ENCODE results near the gene ZMYND19.
"Not testable (repeated sequence)": the region's sequence is repeated elsewhere in the genome, so short reads cannot be mapped to it uniquely, and the experiment has no call there.

Gene ZMYND19

DNA sequence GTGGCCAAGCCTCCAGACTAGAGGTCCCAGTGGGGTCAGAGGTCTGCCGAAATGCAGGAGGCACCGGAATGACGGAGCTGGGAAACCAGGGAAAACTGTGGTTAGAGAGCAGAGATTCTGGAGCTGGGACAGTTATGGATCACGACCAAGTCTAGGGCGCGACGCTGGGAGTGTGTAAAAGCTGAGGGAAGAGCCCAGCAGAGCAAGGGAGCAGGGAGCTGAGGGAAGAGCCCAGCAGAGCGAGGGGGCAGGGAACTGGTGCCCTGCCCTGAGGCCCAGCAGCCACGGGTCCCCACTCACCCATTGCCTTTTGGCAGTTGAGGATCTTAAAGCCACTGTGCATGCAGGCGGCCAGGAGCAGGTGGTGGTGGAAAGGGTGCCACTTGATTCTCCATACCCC is 26.2 kb downstream of the ZMYND19 start:
- no peak for FAIRE-seq
- no peak for DNase-seq (ENCODE audit: low spot score)

DNA sequence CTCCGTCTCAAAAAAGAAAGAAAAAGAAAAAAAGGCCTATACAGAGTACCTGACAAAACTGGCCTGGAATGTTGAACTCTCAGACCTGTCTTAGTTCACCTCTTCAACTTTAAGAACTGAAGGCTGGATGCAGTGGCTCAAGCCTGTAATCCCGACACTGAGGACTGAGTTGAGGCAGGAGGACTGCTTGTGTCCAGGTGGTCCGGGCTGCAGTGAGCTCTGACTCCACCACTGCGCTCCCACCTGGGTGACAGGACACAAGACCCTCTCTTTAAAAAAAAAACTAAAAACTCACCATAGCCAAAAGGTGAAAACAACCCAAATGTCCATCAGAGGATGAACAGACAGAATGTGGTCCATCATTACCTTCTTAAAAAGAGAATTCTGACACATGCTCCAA is 32.2 kb downstream of the ZMYND19 start:
- DNase-seq (ENCODE audit: low spot score): no peak
- FAIRE-seq: no peak

DNA sequence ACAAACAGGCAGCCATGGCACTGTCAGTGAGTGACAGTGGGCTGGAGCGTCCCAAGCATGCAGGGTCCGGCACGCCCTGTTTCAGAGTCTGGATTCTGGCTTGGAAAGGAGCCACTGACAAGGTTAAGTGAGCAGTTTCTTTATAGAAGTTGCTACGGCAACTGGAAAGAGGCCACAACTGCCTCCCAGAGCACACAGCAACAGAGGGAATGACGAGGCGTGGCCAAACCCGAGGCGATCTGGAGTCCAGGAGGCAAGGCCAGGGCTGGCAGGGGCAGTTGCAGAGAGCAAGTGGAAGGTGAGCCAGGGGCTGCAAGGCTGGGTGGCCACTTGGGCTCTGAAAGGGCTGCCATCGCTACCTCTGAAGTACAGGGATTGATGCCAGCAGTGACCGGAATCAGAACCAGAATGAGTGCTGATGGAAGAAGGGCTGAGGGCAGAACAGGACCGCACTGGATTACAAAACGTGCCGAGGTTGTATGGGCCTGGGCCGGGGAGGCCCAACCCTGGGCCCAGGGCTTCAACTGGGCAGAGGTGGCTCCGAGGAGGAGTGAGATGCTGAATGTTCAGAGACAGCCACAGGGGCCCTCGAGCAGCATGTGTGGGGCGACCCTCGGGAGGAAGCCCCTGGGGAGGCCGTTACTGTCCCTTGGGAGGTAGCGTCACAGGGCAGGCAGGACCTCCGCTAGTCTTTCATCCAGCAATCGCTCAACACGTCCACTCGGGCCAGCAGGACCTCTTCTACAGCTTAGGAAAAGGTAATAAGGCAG is 34.1 kb downstream of the ZMYND19 start:
- DNase-seq (ENCODE audit: low spot score) (no peak), FAIRE-seq (no peak)

DNA sequence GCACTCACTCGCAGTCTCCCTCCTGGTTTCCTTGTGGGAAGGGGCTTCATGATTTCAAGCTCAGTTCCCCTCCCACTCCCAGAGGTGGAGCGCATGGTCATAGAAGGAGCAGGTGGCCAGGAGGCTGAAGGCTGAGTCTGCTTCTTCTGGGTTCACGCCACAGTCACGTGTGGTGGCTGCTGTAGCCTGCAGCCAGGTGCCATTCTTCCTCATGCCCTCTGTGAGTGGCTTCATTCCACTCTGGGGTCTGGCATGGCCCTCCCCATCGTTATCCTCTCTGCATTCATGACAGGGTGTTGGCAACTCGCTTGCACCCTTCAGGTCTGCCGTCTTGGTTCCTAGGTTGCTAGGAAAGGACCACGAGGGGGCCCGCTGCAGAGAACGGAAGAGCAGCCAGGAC is 35.1 kb downstream of the ZMYND19 start:
- DNase-seq (ENCODE audit: low spot score) (no peak), FAIRE-seq (no peak)

DNA sequence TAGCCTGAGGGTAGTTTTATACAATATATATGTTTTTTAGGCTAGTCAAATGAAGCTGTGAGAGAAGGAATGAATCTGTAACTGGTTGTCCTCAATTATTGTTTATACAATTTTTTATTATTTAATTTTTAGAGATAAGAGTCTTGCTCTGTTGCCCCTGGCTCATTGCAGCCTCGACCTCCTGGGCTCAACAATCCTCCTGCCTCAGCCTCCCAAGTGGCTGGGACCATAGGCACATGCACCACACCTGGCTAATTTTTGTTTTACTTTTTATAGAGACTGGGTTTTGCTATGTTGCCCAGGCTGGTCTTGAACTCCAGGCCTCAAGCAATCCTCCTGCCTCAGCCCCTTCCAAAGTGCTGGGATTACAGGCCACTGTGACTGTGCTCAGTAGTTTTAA is 36.0 kb downstream of the ZMYND19 start:
- FAIRE-seq (no peak), DNase-seq (ENCODE audit: low spot score) (no peak)

DNA sequence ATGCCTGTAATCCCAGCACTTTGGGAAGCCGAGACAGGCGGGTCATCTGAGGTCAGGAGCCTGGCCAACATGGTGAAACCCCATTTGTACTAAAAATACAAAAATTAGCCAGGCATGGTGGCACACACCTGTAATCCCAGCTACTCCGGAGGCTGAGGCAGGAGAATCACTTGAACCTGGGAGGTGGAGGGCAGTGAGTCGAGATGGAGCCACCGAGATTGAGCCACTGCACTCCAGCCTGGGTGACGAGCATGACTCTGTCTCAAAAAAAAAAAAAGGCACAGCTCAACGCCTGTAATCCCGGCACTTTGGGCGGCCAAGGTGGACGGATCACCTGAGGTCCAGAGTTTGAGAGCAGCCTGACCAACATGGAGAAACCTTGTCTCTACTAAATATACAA is 36.7 kb downstream of the ZMYND19 start:
- FAIRE-seq; DNase-seq (ENCODE audit: low spot score): not testable (repeated sequence)

DNA sequence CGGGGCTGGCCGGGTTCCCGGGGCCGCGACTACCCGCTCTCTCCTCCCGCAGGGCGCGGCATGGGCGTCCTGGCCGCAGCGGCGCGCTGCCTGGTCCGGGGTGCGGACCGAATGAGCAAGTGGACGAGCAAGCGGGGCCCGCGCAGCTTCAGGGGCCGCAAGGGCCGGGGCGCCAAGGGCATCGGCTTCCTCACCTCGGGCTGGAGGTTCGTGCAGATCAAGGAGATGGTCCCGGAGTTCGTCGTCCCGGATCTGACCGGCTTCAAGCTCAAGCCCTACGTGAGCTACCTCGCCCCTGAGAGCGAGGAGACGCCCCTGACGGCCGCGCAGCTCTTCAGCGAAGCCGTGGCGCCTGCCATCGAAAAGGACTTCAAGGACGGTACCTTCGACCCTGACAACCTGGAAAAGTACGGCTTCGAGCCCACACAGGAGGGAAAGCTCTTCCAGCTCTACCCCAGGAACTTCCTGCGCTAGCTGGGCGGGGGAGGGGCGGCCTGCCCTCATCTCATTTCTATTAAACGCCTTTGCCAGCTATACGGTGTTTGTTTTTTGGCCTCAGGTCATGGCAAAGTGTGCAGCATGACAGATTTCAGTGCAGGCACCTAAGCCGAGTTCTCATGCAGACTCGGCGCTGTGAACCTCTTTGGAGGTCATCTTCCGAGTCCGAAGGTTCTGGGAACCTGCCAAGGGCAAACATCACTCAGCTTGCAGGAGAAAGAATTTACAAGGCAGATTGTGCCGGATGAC is 38.1 kb downstream of the ZMYND19 start:
- no peak for FAIRE-seq
- peak; percentile 5 for DNase-seq (ENCODE audit: low spot score)

DNA sequence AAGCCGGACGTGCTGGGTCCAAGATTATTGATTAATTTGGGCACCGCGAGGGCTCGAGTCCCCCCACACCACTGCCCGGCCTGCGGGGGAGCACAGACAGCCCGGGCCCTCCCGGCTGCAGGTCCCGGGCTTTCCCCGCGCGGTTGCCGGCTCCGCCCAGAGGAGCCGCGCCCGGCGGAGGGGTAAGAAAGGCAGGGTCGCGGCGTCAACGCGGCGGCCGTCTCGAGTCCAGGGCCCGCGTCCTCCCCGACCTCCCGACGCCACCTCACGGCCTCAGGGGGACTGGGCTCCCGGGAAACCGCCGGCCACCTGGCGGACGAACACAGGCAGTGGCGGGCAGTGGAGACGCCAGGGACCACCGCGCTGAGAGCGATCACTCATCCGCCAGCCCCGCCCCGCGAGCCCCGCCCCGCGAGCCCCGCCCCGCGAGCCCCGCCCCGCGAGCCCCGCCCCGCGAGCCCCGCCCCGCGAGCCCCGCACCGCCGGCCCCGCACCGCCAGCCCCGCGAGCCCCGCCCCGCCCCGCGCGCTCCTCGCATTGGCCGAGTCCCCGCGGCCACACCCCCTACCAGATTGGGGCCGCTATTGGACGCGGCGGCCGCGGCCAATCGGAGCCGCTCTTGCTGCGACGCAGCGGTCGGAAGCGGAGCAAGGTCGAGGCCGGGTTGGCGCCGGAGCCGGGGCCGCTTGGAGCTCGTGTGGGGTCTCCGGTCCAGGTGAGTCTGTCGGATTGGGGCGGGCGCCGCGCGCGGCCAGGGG is 38.9 kb downstream of the ZMYND19 start, which contains the start of gene MRPL41:
Gene MRPL41 (plus strand): TSS at position 616 of the 758 bp plus-strand sequence. CDS start 203 bp downstream, outside the sequence.
- peak; percentile 69 for DNase-seq (ENCODE audit: low spot score)
- no peak for FAIRE-seq

DNA sequence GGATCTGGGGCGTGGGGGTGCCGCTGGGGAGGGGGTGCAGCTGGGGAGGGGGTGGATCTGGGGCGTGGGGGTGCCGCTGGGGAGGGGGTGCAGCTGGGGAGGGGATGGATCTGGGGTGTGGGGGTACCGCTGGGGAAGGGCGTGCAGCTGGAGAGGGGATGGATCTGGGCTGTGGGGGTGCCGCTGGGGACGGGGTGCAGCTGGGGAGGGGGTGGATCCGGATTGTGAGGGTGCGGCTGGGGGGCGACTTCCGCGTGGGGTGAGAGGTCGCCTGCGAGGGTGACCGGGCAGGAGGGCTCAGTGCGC is 39.4 kb downstream of the ZMYND19 start:
- not testable (repeated sequence) for FAIRE-seq

DNA sequence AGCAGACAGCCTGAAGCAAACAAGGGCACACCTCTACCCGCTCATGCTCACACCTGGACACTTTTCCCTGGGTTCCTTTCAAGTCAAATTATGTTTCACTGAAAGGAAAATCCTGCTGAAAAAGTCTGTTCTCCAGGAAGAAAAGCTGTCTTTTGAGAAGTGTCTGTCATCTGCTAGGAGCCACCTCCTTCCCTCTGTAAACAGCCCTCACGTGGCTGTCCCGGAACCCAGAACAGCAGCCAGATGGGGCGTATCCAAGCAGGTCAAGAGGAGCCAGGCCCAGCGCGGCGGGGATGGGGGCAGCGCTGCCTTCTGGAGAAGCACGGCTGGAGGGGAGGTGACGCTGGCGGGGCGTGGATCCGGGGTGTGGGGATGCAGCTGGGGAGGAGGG is 40.1 kb downstream of the ZMYND19 start, which contains the start of gene PNPLA7:
Gene PNPLA7 (minus strand): TSS at position 172 of the 391 bp plus-strand sequence. CDS start 205 bp downstream, outside the sequence.
- DNase-seq (ENCODE audit: low spot score) (peak; percentile 65), FAIRE-seq (peak; percentile 45)

More for the DNA sequence above, 39.4 kb downstream of the ZMYND19 start:
- DNase-seq (ENCODE audit: low spot score): not testable (repeated sequence)

DNA sequence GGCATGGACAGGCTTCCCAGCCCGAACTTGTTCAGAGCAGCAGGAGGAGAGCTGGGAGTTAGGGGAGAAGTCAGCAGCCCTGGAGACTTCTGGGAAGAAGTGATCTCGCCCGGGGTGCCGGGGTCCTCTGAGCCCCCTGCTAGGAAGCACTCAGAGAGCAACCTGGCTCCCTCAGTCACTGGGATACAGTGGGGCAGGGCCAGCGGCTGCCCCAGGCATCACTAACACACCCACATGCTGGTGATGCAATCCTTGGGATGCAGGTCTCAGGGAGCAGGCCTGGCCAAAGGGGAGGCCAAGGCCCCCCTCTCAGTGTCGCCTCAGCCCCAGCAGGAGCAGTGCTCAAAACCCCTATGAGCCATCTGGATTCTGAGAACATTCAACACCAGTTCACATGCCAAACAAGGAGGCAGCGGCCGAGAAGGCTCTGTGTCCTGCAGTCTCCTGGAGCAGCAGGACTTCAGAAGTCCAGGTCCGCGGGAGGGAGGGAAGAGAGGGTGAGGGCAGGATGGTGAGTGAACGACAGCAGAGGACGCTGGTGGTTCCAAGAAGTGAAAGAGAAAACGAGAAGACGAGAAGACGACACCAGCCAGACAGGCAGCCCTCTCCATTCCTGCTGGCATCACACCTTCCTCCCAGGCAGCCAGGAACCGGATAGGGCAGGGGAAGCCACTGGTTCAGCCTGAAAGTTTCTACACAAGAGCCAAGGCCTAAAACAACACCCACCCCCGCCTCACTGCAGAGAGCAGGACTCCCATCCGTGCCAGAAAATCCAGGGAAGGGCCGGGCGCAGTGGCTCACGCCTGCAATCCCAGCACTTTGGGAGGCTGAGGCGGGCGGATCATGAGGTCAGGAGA is 42.4 kb downstream of the ZMYND19 start:
- no peak for FAIRE-seq
- DNase-seq (ENCODE audit: low spot score): no peak

DNA sequence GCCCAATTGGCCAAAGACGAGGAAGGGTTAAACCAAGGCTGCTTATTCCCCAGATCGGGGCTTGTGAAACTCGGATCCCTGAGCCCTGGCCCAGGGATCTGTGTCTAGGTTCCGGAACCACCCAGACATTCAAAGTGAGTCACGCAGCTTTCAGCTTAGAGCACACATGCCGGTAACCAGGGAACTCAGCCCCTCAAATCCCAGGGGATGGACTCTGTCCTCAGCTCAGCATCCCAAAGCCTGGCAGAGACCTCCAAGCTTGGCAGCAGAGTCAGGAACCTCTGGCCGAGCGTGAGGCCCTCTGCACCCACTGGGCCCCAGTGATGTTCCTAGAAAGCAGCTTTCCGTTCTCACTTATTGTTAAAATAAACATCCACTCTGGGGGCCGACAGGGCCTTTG is 45.2 kb downstream of the ZMYND19 start:
- no peak for DNase-seq (ENCODE audit: low spot score)

DNA sequence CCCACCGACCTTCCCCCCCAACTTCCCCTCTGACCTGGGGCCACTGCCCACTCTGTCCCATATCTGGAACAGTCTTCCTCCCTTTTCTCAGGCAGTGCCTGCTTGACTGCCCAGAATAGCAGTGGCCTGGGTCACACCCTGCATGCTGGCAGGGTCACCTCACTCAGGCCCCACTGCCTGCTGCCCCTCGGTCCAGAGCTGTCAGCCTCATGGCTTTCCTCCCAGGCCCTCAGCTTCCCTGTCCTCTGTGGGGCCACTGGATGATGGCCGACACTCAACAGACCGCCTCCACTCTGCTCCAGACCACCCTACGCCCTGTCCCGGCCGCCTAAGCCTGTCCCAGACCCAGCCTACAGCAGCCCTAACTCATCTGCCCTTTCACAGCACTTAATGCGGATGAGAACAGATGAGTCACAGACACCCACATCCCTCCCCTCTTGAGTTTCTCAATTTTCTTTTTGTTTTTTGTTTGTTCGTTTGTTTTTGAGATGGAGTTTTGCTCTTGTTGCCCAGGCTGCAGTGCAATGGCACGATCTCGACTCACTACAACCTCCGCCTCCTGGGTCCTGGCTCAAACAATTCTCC is 46.0 kb downstream of the ZMYND19 start:
- DNase-seq (ENCODE audit: low spot score) (no peak), FAIRE-seq (no peak)

More for the DNA sequence above, 45.2 kb downstream of the ZMYND19 start:
- no peak for FAIRE-seq

DNA sequence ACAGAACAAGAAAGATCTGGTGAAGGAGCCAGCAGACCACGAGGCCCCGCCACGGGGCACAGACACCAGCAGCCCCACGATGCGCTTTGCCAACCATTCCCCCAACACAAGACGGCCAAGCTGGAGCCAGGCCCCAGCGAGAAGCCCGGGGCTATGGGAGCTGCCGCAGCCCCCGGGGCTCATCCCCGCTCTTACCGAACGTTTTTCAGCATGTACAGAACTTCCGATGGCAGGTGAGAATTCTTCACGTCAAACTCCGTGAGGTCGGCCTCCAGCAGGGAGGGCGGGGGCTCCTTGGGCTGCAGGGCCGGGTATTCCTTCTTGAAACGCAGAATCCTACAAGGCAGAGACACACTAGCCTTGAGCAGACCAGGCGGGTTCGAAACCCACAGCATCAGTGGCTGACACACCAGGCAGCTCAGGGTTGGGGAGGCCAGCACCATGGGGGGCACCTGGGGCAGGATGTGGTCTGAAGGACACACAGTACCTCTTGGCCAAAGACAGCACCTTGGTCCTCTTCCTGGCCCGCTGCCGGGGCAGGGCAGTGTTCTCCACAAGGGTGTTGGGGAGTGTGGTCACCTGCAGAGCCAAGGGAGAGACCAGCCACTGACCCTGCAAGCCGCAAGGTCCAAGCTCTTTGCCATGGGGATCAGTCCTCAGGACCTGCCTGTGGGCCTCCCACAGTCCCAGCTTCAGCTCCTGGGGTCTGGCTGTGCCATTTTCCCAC is 46.9 kb downstream of the ZMYND19 start:
- DNase-seq (ENCODE audit: low spot score): no peak
- FAIRE-seq: no peak

DNA sequence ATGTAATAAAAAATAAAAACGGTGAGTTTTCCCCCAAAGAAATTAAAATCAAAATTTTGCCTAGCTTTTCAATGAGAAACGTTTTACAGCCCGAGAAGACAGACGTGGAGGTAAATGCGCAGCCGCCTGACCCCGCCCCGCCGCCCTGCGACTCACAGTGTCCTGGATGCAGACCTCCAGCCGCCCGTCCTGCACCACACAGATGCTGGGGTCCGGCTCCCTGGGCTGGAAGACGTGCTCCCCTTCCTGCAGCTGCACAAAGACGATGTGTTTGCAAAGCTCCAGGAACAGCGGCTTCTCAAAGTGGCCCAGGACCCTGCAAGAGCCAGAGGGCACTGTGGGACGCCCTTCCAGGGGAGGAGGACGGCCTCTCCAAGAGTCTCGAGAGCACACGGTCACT is 47.8 kb downstream of the ZMYND19 start:
- DNase-seq (ENCODE audit: low spot score) (no peak), FAIRE-seq (no peak)

DNA sequence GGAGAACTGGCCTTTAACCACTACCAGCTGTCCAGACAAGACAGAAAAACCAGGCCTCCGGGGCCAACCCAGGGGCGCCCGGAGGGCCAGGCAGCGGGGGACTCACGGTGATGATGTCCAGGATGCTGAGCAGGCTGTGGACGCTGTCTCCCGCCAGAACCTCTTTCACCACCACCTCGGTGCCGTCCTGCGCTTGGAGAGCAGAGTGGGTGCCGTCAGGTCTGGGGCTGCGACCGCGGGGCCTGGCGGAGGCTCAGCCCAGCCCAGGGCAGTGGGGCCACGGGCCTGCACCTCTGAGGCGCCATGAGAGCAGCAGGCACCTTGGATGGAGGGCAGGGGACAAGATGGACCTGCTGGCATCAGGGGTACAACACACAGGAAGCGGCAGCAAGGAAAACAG is 49.8 kb downstream of the ZMYND19 start:
- FAIRE-seq: no peak

DNA sequence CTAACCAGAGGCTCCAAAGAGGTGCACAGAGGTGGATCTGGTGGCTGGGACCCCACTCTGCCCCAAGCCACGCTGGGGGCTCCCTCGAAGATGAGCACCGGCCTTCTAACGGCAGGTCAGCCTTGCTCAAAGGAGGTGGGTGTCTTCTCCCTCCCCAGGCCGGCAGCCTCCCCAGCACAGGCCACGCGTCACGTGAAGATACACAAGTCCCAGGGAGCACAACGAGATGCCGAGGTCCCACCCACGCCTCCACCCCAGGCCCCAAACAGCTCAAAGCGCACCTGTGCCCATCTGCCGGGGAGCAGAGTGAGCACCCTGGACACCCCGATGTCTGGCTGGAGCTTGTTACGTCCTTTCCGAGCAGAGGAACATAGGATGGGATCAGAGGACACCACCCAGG is 52.3 kb downstream of the ZMYND19 start:
- no peak for FAIRE-seq
- DNase-seq (ENCODE audit: low spot score): no peak

More for the DNA sequence above, 49.8 kb downstream of the ZMYND19 start:
- no peak for DNase-seq (ENCODE audit: low spot score)

DNA sequence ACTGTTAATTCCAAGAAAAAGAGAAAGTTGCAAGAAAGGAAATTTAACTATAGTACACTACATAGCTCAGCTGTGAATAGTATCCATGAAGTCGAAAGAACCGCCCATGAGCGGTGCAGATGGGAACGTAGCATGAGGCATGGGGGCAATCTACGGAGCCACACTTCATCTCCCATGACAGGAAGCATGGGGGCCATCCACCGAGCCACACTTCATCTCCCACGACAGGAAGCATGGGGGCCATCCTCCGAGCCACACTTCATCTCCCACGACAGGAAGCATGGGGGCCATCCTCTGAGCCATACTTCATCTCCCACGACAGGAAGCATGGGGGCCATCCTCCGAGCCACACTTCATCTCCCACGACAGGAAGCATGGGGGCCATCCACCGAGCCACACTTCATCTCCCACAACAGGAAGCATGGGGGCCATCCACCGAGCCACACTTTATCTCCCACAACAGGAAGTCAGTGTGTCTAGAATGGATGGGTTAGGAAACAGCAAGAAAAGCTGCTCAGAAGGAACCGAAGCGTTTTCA is 53.6 kb downstream of the ZMYND19 start:
- DNase-seq (ENCODE audit: low spot score); FAIRE-seq: not testable (repeated sequence)

DNA sequence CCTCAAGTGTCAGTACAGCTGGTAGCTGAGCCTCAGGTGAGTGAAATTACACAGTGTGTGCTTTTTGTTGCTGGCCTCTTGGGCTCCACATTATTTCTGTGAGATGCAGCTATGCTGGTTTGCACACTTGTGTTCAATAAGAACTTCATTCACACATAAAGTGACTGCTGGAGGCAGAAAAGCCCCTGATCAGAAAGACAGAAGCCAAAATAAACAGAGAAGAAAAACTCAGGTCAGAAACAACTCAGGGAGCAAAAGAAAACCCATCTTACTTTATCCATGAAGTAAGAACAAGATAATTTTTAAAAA is 55.2 kb downstream of the ZMYND19 start:
- FAIRE-seq: no peak
- no peak for DNase-seq (ENCODE audit: low spot score)

Measured in RCC 7860 (cell line).